A549 (cell line): Measurements from ENCODE around the gene TFDP2. TPM values are rescaled to one million over a fixed set of nuclear protein-coding genes. Genes with fewer than 3 reads are reported as not detected.

Experiments used
- ATAC-seq, 2 experiments: fragments of 200-7000 bp in 1 of 2; fragments of >200 bp in 1 of 2; cut with Nextera tagmentation in 1 of 2; cut with Tn5 transposase in 1 of 2; 3 replicates each; pipeline versions ENCODE4 v1.8.0 to v1.9.1; 2018 to 2020; ENCODE audit warnings: mild to moderate bottlenecking in 1 of 2, moderate library complexity in 1 of 2
- CTCF ChIA-PET: fragments of 300-600 bp; sonication (Branson Sonifier 250); formaldehyde crosslinking; extraction: SDS; loops from one replicate; lab custom pipeline; 2021; ENCODE audit warnings: antibody characterized with exemption, inconsistent platforms; lab: Yijun Ruan, JAX
- POLR2A ChIA-PET: fragments of 350-600 bp; formaldehyde crosslinking; extraction: SDS; loops from one replicate; lab custom pipeline; 2021; ENCODE audit warnings: antibody characterized with exemption, inconsistent platforms; lab: Yijun Ruan, JAX
- DNase-seq, 2 experiments: peaks; one replicate each; pipeline versions ENCODE4 v3.0.0 to v3.0.0-alpha.2; 2011 to 2016; ENCODE audit warnings: low read depth in 1 of 2, low spot score in 1 of 2
- FAIRE-seq: peaks from 2 replicates; lab custom pipeline; 2011; peaks lifted over from hg19 to GRCh38; lab: Jason Lieb, UNC
- H3K27ac ChIP-seq, 2 experiments: fragments of >200 bp; sonication (Bioruptor Twin); formaldehyde crosslinking; 3 replicates each; pipeline ENCODE4 v1.5.1; 2016 to 2017
- H3K4me1 ChIP-seq: fragments of >200 bp; sonication (Bioruptor Twin); formaldehyde crosslinking; 3 replicates; pipeline ENCODE4 v1.6.1; 2016
- H3K4me2 ChIP-seq: fragments of >200 bp; sonication (Bioruptor Twin); formaldehyde crosslinking; 3 replicates; pipeline ENCODE4 v1.6.1; 2016
- H3K4me3 ChIP-seq: fragments of >200 bp; sonication (Bioruptor Twin); formaldehyde crosslinking; 3 replicates; pipeline ENCODE4 v1.5.1; 2016
- H3K9me3 ChIP-seq: fragments of >200 bp; sonication (Bioruptor Twin); formaldehyde crosslinking; 3 replicates; pipeline ENCODE4 v1.6.1; 2016
- BHLHE40 ChIP-seq: IDR thresholded peaks from 2 replicates; pipeline ENCODE4 v1.6.1; 2012; ENCODE audit warnings: low read depth, low read length, inconsistent platforms
- CBX8 ChIP-seq: fragments of 200-600 bp; sonication (generic); IDR thresholded peaks from 2 replicates; pipeline ENCODE4 v1.6.1; 2016
- CEBPB ChIP-seq, 2 experiments: fragments of >200 bp in 1 of 2; sonication (Bioruptor Twin) in 1 of 2; formaldehyde crosslinking in 1 of 2; IDR thresholded peaks; 2 replicates each; pipeline ENCODE4 v1.6.1; 2012 to 2016
- EHF ChIP-seq: fragments of 250-450 bp; sonication (Bioruptor Pico); IDR thresholded peaks from 2 replicates; pipeline ENCODE4 v1.5.0; 2020; ENCODE audit warnings: mild to moderate bottlenecking
- EP300 ChIP-seq, 2 experiments: fragments of >200 bp; sonication (Bioruptor Twin); formaldehyde crosslinking; IDR thresholded peaks; 2 replicates in 1 of 2; 3 replicates in 1 of 2; pipeline ENCODE4 v1.6.1; 2016 to 2017
- FOSB ChIP-seq: fragments of 250-450 bp; sonication (Bioruptor Pico); IDR thresholded peaks from 2 replicates; pipeline ENCODE4 v1.5.0; 2020; ENCODE audit warnings: mild to moderate bottlenecking, moderate library complexity
- FOXS1 ChIP-seq: fragments of 250-450 bp; sonication (Bioruptor Pico); IDR thresholded peaks from 2 replicates; pipeline ENCODE4 v1.5.0; 2020; ENCODE audit warnings: mild to moderate bottlenecking, moderate library complexity
- GATA3 ChIP-seq: IDR thresholded peaks from 2 replicates; pipeline ENCODE4 v1.6.1; 2012; ENCODE audit warnings: borderline replicate concordance
- HOXB5 ChIP-seq: fragments of 250-450 bp; sonication (Bioruptor Pico); IDR thresholded peaks from 2 replicates; pipeline ENCODE4 v1.5.0; 2020; ENCODE audit warnings: mild to moderate bottlenecking, moderate library complexity
- JUN ChIP-seq, 2 experiments: fragments of >200 bp; sonication (Bioruptor Twin); formaldehyde crosslinking; IDR thresholded peaks; 2 replicates in 1 of 2; 3 replicates in 1 of 2; pipeline ENCODE4 v1.6.1; 2016 to 2017
- JUNB ChIP-seq: fragments of >200 bp; sonication (Bioruptor Twin); formaldehyde crosslinking; IDR thresholded peaks from 2 replicates; pipeline ENCODE4 v1.6.1; 2016
- KDM5A ChIP-seq: fragments of 200-600 bp; sonication (generic); IDR thresholded peaks from 2 replicates; pipeline ENCODE4 v1.6.1; 2016; ENCODE audit warnings: antibody characterized with exemption, mild to moderate bottlenecking
- MYC ChIP-seq: IDR thresholded peaks from 2 replicates; pipeline ENCODE4 v1.6.1; 2012; ENCODE audit warnings: mild to moderate bottlenecking, inconsistent platforms, low read length, improper control_type of control experiment, borderline replicate concordance
- RCOR1 ChIP-seq: fragments of 150-350 bp; IDR thresholded peaks from 2 replicates; pipeline ENCODE4 v1.6.1; 2014; ENCODE audit warnings: antibody characterized with exemption, low read length, low read depth
- RFX5 ChIP-seq: fragments of 450-650 bp; IDR thresholded peaks from 2 replicates; pipeline ENCODE4 v1.7.1; 2014; ENCODE audit warnings: antibody characterized with exemption, mild to moderate bottlenecking, moderate library complexity
- RNF2 ChIP-seq: fragments of 200-600 bp; sonication (generic); IDR thresholded peaks from 2 replicates; pipeline ENCODE4 v1.6.1; 2016; ENCODE audit warnings: low read depth, mild to moderate bottlenecking, antibody characterized with exemption, moderate library complexity, borderline replicate concordance
- SMC3 ChIP-seq: fragments of >200 bp; sonication (Bioruptor Twin); formaldehyde crosslinking; IDR thresholded peaks from 3 replicates; pipeline ENCODE4 v1.6.1; 2018; ENCODE audit warnings: inconsistent platforms
- TP53 ChIP-seq: fragments of 250-450 bp; sonication (Bioruptor Pico); IDR thresholded peaks from 2 replicates; pipeline ENCODE4 v1.5.0; 2021; ENCODE audit warnings: mild to moderate bottlenecking, moderate library complexity
- ZC3H11A ChIP-seq: fragments of 450-650 bp; IDR thresholded peaks from 2 replicates; pipeline ENCODE4 v1.6.1; 2014; ENCODE audit warnings: antibody characterized with exemption, mild to moderate bottlenecking
- ZNF302 ChIP-seq: fragments of 250-450 bp; sonication (Bioruptor Pico); IDR thresholded peaks from 2 replicates; pipeline ENCODE4 v1.9.0; 2021; ENCODE audit warnings: inconsistent platforms, mild to moderate bottlenecking, moderate library complexity
- ZSCAN20 ChIP-seq: fragments of 250-450 bp; sonication (Bioruptor Pico); IDR thresholded peaks from 2 replicates; pipeline ENCODE4 v1.8.0; 2022; ENCODE audit warnings: mild to moderate bottlenecking, moderate library complexity
- WGBS: methylation state at CpG from one replicate; pipeline ENCODE4 v1.1.6; 2017; ENCODE audit errors: missing lambda C conversion rate; 5-methylcytosine and 5-hydroxymethylcytosine counted together
- polyA plus RNA-seq, 4 experiments: library from polyadenylated mRNA; depleted of rRNA in 3 of 4; stranded (reverse); fragments of >200 nt; fragmentation: RNase III in 1 of 4; extraction: RNeasy Plus Mini Kit Qiagen cat#74134 plus additional on column Dnase treatment in 1 of 4; gene quantifications; 2 replicates in 3 of 4; 3 replicates in 1 of 4; pipeline ENCODE4 v1.2.3, GENCODE V29; 2011 to 2017
- TF ChIP-seq, protein P1 (sequence below): fragments of 450-650 bp; IDR thresholded peaks from 2 replicates; pipeline ENCODE4 v1.6.1; 2014; ENCODE audit warnings: antibody characterized with exemption
- TF ChIP-seq, protein P2 (sequence below): fragments of >200 bp; sonication (Bioruptor Twin); formaldehyde crosslinking; IDR thresholded peaks from 3 replicates; pipeline ENCODE4 v1.6.1; 2016
- TF ChIP-seq, protein P3 (sequence below): fragments of >200 bp; sonication (Bioruptor Twin); formaldehyde crosslinking; IDR thresholded peaks from 2 replicates; pipeline ENCODE4 v1.6.1; 2016
- TF ChIP-seq, protein P4 (sequence below): fragments of 250-450 bp; sonication (Bioruptor Pico); IDR thresholded peaks from 2 replicates; pipeline ENCODE4 v1.5.0; 2021; ENCODE audit warnings: mild to moderate bottlenecking, moderate library complexity, borderline replicate concordance
- TF ChIP-seq, protein P5 (sequence below): IDR thresholded peaks from 2 replicates; pipeline ENCODE4 v1.6.1; 2012
- TF ChIP-seq, protein P6 (sequence below): IDR thresholded peaks from 2 replicates; pipeline ENCODE4 v1.6.1; 2012; ENCODE audit warnings: low read depth, borderline replicate concordance

TFDP2 gene
- polyA plus RNA-seq, 2 of the 4 experiments (the other 2 are of a cell fraction) = 9.6 to 61.5 TPM

DNA sequence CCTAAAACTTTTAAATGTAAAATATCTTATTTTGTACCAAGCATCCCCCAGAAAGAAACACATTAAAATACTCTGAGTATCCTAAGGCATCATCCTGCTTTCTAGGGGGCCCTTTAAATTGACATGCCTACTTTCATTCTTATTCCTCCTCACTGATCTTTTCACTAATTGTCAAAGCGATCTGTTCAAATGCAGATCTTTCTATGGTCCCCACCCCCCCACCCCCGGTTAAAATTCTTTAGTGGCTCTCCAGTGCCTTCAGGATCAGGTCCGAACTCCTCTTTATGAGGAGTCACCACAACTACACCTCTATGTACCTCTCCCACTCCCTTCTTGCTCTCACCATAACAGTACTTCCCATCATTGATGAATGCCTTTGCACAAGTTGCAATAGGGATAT lies 19.2 kb upstream of the TFDP2 start:
- POLR2A ChIA-PET = no interaction called here

DNA sequence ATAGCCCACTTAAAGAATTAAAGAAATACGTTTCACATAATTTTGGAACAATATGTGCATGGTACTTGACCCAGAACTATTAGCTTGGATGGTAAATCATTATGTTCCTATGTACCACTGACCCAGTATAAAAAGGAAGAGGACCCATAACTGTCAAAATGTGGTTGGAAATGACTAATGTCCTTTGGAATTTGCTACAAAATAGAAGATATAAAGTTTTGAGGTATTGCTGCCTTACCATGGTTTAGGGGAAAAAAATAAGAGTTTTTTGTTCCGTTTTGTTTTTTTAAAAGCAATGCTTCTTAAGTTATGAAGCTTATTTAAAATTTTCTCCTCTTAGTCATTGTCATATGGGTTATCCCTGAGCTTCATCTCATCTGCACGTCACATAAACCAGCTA lies 15.8 kb upstream of the TFDP2 start:
- Histone ChIP-seq H3K4me3 (no peak overlapping the region), H3K4me2 (no peak overlapping the region), H3K4me1 (no peaks in the 10 kb centered on the region), H3K9me3 (no peaks in the 10 kb centered on the region), H3K27ac (no peak overlapping the region)
- TF ChIP-seq MYC = no peak
- TF ChIP-seq JUNB = no peak
- TF ChIP-seq, protein P1, sequence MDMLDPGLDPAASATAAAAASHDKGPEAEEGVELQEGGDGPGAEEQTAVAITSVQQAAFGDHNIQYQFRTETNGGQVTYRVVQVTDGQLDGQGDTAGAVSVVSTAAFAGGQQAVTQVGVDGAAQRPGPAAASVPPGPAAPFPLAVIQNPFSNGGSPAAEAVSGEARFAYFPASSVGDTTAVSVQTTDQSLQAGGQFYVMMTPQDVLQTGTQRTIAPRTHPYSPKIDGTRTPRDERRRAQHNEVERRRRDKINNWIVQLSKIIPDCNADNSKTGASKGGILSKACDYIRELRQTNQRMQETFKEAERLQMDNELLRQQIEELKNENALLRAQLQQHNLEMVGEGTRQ = no peak
- no peak for FAIRE-seq
- ChIA-PET POLR2A (interaction anchor here (1.5 kb wide), 1 partner anchor 16 kb away, joined by 3 read pairs; the partner anchor contains the start of gene TFDP2), CTCF (interaction anchor here (1.0 to 1.4 kb wide), 2 partner anchors 11 to 14 kb away, joined by 3 to 4 read pairs; no protein-coding TSS in a partner anchor)
- no peak for DNase-seq
- WGBS = 83% methylated on average over 3 of the region's 3 CpGs
- no peak for ATAC-seq

More for the DNA sequence above, 19.2 kb upstream of the TFDP2 start:
- no peak overlapping the region for H3K4me3 ChIP-seq
- H3K27ac ChIP-seq = no peak overlapping the region
- H3K4me2 ChIP-seq = no peak overlapping the region
- CTCF ChIA-PET = no interaction called here
- DNase-seq = no peak
- 94% methylated on average over 2 of the region's 3 CpGs for WGBS
- H3K4me1 ChIP-seq = no peaks in the 10 kb centered on the region
- FAIRE-seq = no peak
- TF ChIP-seq EHF (CRISPR knock-in tag) (no peak), TP53 (CRISPR knock-in tag) (no peak), ZC3H11A (no peak), RCOR1 (no peak), BHLHE40 (no peak), ZSCAN20 (CRISPR knock-in tag) (no peak), CEBPB (IDR thresholded peaks at IDR 0.05) (no peak), ZNF302 (CRISPR knock-in tag) (no peak), HOXB5 (CRISPR knock-in tag) (no peak), MYC (no peak), RNF2 (no peak), EP300 (IDR thresholded peaks at IDR 0.05) (no peak), KDM5A (no peak), CBX8 (no peak)
- TF ChIP-seq, protein P2, sequence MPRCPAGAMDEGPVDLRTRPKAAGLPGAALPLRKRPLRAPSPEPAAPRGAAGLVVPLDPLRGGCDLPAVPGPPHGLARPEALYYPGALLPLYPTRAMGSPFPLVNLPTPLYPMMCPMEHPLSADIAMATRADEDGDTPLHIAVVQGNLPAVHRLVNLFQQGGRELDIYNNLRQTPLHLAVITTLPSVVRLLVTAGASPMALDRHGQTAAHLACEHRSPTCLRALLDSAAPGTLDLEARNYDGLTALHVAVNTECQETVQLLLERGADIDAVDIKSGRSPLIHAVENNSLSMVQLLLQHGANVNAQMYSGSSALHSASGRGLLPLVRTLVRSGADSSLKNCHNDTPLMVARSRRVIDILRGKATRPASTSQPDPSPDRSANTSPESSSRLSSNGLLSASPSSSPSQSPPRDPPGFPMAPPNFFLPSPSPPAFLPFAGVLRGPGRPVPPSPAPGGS = no peak
- TF ChIP-seq, protein P3, sequence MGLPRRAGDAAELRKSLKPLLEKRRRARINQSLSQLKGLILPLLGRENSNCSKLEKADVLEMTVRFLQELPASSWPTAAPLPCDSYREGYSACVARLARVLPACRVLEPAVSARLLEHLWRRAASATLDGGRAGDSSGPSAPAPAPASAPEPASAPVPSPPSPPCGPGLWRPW = no peak
- TF ChIP-seq, protein P4, sequence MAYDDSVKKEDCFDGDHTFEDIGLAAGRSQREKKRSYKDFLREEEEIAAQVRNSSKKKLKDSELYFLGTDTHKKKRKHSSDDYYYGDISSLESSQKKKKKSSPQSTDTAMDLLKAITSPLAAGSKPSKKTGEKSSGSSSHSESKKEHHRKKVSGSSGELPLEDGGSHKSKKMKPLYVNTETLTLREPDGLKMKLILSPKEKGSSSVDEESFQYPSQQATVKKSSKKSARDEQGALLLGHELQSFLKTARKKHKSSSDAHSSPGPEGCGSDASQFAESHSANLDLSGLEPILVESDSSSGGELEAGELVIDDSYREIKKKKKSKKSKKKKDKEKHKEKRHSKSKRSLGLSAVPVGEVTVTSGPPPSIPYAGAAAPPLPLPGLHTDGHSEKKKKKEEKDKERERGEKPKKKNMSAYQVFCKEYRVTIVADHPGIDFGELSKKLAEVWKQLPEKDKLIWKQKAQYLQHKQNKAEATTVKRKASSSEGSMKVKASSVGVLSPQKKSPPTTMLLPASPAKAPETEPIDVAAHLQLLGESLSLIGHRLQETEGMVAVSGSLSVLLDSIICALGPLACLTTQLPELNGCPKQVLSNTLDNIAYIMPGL (CRISPR knock-in tag) = no peak
- H3K9me3 ChIP-seq = no peaks in the 10 kb centered on the region
- no peak for ATAC-seq

DNA sequence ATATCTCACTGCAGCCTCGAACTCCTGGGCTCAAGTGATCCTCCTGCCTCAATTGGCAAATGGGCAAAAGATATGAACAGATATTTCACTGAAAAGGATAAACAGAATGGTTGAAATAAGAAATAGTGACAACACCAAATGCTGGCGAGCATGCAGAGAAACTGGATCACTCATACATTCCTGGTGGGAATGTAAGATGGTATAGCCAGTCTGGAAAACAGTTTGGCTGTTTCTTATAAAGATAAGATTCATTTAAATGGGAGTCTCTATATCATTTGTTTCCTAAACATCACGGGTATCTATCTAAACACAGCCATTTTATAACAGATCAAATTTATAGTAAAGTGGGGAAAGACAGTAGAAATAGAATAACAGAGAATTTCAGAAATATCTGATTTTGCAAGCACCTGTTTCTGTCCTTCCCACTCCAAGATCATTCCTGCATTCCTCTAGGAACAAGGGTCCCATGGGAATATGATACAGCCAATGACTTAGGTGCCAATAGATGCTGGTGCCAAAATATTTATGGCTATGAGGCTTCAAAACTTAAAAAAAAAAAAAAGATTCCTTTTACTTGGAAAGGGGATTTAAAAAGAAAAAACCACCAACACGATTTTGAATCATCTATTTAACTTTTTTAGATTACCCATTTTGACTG lies 9.9 kb upstream of the TFDP2 start:
- TF ChIP-seq FOXS1 = no peak
- TF ChIP-seq SMC3 = no peak
- no peak for TF ChIP-seq GATA3
- TF ChIP-seq, protein P5, sequence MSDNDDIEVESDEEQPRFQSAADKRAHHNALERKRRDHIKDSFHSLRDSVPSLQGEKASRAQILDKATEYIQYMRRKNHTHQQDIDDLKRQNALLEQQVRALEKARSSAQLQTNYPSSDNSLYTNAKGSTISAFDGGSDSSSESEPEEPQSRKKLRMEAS = no peak
- TF ChIP-seq RFX5 = no peak
- no peak for TF ChIP-seq EHF (CRISPR knock-in tag)
- TF ChIP-seq JUN (IDR thresholded peaks at IDR 0.05) = no peak
- no peak for TF ChIP-seq FOSB
- TF ChIP-seq, protein P3 = no peak
- no peak for TF ChIP-seq RCOR1
- TF ChIP-seq, protein P6, sequence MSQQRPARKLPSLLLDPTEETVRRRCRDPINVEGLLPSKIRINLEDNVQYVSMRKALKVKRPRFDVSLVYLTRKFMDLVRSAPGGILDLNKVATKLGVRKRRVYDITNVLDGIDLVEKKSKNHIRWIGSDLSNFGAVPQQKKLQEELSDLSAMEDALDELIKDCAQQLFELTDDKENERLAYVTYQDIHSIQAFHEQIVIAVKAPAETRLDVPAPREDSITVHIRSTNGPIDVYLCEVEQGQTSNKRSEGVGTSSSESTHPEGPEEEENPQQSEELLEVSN = no peak
- DNase-seq (no peak), ATAC-seq (no peak), FAIRE-seq (no peak)
- ChIA-PET POLR2A (no interaction called here), CTCF (no interaction called here)
- 60% methylated on average over 4 of the region's 4 CpGs for WGBS
- Histone ChIP-seq H3K27ac (no peak overlapping the region), H3K4me1 (no peaks in the 10 kb centered on the region), H3K9me3 (no peaks in the 10 kb centered on the region), H3K4me2 (no peak overlapping the region), H3K4me3 (no peak overlapping the region)
